ENCODE measurements around the gene ANKRD50.

DNA sequence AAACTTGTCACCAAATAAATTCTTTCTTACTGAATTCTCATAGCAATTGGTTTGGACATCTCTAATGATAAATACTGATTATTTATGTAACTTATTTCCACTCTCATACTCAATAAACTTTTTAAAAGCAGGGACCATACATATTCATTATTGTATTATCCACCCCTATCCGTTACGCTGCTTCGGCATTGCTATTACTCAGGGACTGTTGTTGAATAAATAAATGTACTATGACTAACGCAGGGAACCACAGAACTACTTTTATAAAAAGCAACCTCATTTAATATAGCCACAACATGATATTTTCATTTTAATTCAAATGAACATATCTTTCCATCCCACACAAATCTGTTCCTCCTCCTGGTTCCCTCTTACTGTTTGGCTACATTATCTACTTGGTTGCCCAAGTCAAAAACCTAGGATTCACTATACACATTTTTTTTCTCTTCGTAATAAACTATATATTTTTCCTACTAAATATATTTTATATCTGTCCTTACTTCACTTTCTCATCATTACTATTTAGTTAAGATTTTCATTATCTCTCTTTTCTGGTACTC is 14.9 kb upstream of the ANKRD50 start:
- TF ChIP-seq, protein P1, sequence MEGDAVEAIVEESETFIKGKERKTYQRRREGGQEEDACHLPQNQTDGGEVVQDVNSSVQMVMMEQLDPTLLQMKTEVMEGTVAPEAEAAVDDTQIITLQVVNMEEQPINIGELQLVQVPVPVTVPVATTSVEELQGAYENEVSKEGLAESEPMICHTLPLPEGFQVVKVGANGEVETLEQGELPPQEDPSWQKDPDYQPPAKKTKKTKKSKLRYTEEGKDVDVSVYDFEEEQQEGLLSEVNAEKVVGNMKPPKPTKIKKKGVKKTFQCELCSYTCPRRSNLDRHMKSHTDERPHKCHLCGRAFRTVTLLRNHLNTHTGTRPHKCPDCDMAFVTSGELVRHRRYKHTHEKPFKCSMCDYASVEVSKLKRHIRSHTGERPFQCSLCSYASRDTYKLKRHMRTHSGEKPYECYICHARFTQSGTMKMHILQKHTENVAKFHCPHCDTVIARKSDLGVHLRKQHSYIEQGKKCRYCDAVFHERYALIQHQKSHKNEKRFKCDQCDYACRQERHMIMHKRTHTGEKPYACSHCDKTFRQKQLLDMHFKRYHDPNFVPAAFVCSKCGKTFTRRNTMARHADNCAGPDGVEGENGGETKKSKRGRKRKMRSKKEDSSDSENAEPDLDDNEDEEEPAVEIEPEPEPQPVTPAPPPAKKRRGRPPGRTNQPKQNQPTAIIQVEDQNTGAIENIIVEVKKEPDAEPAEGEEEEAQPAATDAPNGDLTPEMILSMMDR (IDR thresholded peaks at IDR 0.05) = no peak
- TF ChIP-seq POLR2A (IDR thresholded peaks at IDR 0.05) = no peak
- no peak for TF ChIP-seq POLR2AphosphoS5 (IDR thresholded peaks at IDR 0.05)
